GM18508 (cell line): ENCODE data around the gene KCNMB2.
"Not testable (repeated sequence)": the region's sequence is repeated elsewhere in the genome, so short reads cannot be mapped to it uniquely, and the experiment has no call there.

ENCODE experiments used
- ATAC-seq: cut with Tn5 transposase; IDR thresholded peaks from one replicate; pipeline ENCODE4 v1.9.1; 2021; ENCODE audit warnings: moderate number of reproducible peaks; ENCODE audit not compliant: insufficient read depth, unreplicated experiment

KCNMB2 gene

DNA sequence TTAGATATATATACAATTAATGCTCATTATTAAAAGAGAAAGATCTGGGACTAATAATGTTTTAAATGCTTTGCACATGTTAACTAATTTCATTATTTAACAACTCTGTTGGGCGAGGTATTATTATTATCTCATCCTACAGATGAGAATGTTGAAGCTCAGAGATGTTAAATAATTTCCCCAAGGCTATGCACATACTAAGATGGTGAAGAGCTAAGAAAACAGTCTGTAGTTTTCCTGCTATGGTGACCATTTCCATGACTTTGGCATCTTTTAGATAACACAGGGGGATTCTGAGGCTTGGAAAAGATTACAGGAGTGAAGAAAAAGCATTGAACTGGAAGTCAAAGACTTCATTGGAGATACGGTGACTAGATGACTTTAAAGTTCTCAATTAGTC lies 308.7 kb downstream of the KCNMB2 start:
- ATAC-seq: no peak

DNA sequence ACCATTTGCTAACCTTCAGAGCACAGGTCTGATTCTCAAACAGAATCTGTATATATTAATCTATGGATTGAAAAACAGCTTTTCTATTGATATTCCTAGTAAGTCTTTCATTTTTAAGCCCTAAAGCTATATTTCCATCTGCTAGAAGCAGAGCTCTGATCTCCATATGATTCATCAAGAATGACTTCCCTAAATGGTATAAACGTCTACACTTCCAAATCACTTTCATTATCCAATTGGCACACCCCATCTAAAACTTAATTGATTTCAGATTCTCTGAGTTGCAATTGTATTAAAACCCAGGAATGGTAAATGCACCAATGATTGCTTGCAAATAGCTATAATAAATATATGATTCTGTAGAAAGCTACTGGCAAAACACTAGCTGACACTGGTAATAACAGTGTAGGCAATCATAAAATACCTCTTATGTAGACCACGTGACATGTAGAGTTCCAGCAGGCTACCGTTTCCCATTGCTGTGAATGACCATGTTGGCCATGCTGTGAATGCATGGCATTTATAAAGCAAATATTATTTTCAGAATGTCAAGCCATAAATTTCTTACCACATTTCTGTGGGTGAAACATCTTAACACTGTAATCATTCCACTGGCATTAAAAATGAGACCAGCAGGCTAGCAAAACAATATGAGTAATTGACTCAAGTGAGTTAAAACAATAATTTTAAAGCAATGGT lies 309.3 kb downstream of the KCNMB2 start:
- ATAC-seq: no peak

- no peak for ATAC-seq
These were observed 311.0 kb downstream of the KCNMB2 start for GRCh38 chr3:178847190-178847589.

DNA sequence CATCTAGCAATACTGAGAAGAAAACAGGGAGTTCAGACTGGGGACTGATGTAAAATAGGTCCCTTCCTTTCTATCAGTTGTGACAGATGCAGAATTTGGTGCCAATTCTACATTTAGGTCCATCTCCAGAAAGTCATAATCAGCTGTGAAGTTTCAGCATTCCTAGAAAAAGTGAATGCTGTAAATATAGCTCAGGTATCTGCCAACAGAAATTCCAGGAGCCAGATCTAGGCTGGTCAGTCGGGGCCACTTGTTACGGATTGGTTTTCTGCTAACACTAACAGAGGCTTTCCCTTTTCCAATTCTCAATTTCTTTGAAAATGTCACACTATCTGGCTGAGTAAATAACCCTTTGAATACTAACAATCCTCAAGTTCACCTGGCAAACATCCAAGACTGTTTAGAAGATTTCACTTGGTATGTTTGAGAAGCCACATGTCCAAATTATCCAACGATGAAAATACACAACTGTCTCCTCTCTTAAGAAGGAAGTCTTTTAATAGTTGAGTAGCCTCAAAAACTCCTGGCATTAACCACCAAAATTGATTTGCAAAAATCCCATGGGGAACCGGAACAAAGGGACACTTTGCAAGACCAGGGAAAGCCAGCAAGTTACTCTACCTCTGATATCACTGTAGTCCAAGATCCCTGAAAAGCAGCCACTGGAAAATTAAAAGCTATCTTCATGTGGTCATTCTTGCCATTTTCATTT lies 313.1 kb downstream of the KCNMB2 start:
- no peak for ATAC-seq

DNA sequence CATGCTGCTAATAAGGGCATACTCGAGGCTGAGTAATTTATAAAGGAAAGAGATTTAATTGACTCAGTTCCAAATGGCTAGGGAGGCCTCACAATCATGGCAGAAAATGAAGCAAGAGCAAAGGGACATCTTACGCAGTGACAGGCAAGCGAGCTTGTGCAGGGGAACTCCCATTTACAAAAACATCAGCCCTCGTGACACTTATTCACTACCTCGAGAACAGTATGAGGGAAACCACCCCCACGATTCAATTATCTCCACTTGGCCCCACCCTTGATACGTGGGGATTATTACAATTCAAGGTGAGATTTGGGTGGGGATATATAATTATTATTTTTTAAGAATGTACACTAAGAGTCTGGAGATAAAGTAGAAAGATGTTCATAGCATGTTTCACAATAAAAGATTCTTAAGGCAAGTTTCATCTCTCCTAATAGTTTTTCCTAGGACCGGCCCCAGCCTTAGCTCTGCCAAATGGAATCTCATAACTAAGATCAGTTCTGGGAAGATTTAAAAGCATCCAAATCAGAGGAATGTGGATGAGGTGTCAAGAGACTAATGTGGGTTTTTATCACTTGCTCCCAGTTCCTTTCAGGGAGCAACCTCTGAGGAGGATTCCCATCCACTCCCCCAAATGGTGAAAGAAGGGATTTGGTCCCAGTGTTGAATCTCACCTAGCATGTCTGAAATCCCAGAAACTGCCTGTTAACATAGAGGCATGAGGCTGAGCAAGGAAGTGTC lies 314.4 kb downstream of the KCNMB2 start:
- ATAC-seq: no peak

DNA sequence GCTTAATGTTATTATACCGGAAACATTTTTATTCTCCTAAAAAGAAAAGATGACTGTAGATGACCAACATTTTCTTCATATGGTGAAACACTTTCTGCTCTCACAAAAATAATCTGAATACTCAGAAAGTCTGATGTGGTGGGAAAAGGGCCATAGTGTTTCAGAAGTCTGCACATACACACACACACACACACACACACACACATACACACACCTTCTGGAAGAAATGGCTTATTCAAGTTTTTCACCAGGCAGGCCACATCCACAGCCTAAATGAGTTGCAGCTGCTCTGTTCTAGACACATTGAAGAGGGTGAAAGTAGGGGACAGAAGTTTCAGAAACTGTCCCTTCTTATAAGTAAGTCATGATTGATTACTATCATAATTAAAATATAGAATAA lies 315.3 kb downstream of the KCNMB2 start:
- ATAC-seq: no peak

GRCh38 chr3:178856804-178857203 lies 320.6 kb downstream of the KCNMB2 start:
- no peak for ATAC-seq

DNA sequence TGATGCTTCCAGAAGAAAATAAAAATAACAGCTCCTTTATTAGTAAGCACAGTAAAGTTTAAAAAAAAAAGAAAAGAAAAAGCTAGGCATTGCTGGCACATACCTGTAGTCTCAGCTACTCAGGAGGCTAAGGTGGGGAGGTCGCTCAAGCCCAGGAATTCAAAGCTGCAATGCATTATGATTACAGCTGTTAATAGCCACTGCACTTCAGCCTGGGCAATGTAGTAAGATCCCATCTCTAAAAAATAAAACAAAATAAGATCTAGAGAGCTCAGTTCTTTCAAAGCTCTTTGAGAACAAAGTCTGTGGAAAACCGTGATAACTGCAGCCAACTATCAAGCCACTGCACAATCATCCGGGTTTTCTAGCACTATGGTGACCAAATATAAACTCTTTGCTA lies 323.1 kb downstream of the KCNMB2 start:
- no peak for ATAC-seq

GRCh38 chr3:178859900-178860436 lies 323.7 kb downstream of the KCNMB2 start:
- ATAC-seq: not testable (repeated sequence)

DNA sequence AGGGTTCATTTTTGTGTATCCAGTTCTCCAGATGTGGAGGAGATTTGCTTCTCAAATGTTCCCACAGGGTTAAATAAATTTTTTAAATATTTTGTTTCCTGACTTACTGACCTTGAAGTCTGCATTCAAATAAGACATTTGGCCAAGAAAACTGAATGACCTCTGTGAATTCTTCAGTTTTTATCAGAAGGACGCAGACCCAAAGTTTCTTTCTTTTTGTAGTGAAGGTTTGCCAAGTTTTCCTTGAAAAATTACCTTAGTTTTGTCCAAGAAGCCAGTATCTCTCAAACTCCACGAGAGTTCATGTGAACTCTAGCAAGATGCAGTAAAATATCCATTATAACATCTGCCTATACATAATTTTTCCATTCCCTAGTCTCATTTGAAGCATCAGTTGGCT lies 332.4 kb downstream of the KCNMB2 start:
- ATAC-seq: no peak

DNA sequence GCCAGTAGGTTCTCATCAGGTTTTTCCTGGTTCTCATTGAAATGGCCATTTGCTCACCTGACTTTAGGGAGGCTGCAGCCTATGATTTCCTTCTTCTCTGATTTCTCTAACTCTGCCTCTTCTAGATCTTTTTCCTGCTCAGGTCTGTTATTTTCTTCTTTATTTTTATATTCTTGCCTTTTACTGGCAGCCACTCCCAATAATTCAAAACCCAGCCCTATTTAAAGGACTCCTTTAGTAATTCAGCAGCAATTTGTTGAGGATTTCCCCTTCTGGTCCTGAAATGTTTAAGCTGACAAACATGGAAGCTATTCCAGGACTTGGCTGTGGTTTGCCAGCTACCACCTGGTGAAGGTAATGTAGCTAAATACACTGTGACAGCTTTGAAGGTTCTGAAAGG lies 333.8 kb downstream of the KCNMB2 start:
- no peak for ATAC-seq

GRCh38 chr3:178875157-178875556 lies 338.9 kb downstream of the KCNMB2 start:
- ATAC-seq: no peak

DNA sequence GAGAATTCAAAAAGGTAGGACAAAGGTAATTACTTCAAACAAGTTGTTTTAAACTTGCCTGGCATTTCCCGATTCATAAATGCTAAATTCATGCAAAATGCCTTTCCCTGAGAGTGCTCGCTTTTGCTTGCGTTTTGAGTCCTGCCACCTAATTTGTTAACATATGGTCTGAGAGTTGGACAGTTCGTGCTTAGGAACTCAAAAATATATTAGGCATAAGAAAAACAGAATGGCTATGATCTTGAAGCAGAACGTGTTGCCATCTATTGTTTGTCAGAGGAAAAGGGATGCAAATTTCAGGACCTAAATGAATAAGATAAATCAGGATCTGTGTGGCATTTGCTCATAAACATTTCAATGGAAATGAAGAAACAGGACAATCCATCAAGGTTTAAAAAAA lies 339.6 kb downstream of the KCNMB2 start:
- ATAC-seq: no peak

DNA sequence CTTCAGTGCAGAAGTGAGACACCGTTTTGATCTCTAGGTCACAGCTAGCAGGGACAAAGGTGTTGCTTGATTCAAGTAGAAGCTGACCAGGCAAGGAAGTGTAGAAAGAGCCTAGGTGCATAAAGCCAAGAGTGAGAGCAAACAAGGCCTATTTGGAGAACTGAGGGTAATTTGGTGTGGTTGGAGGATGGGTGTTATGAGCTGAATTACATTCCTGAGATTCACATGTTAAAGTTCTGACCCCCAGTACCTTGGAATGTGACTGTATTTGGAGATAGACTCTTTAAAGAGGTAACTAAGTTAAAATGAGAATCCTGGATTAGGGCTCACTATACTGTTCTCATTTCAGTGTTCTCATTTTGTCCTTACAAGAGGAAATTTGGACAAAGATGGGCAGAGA lies 344.0 kb downstream of the KCNMB2 start:
- ATAC-seq: no peak
